K562 (cell line): ENCODE data around the gene OR2AT4. TPM values are rescaled to one million over a fixed set of nuclear protein-coding genes. Genes with fewer than 3 reads are reported as not detected.
A peak's percentile ranks its signal among the peaks of the same experiment; 100 is the strongest.

Source experiments
- CBFB ChIP-seq: sonication (generic); formaldehyde crosslinking; IDR thresholded peaks from 2 replicates; pipeline ENCODE4 v1.4.0; 2020; ENCODE audit warnings: mild to moderate bottlenecking, missing genetic modification reagents
- CBX3 ChIP-seq, 2 experiments: IDR thresholded peaks; 1 replicate in 1 of 2; 2 replicates in 1 of 2; pipeline ENCODE4 v1.6.1; 2012; ENCODE audit warnings: inconsistent platforms in 2 of 2, low read length in 2 of 2, borderline replicate concordance in 1 of 2, control low read depth in 1 of 2
- CHCHD3 ChIP-seq: fragments of 250-450 bp; sonication (Bioruptor Pico); IDR thresholded peaks from 2 replicates; pipeline ENCODE4 v2.1.2; 2022; ENCODE audit warnings: mild to moderate bottlenecking
- CXXC5 ChIP-seq: fragments of 250-450 bp; sonication (Bioruptor Pico); IDR thresholded peaks from 2 replicates; pipeline ENCODE4 v1.8.0; 2022; ENCODE audit warnings: inconsistent platforms, mild to moderate bottlenecking, moderate library complexity
- ERF ChIP-seq: fragments of 450-650 bp; formaldehyde crosslinking; IDR thresholded peaks from 2 replicates; pipeline ENCODE4 v1.4.0; 2020; ENCODE audit warnings: mild to moderate bottlenecking, mixed read lengths
- MGA ChIP-seq: fragments of 450-650 bp; IDR thresholded peaks from 2 replicates; pipeline ENCODE4 v1.6.1; 2016; ENCODE audit warnings: mild to moderate bottlenecking, moderate library complexity
- NR1H2 ChIP-seq: sonication (generic); formaldehyde crosslinking; IDR thresholded peaks from 2 replicates; pipeline ENCODE4 v1.4.0; 2020; ENCODE audit warnings: mild to moderate bottlenecking, missing genetic modification reagents
- PRMT5 ChIP-seq: sonication (generic); formaldehyde crosslinking; IDR thresholded peaks from 2 replicates; pipeline ENCODE4 v1.5.0; 2020; ENCODE audit warnings: missing genetic modification reagents
- RCOR1 ChIP-seq, 2 experiments: IDR thresholded peaks; 2 replicates each; pipeline ENCODE4 v1.6.1; 2012; ENCODE audit warnings: low read depth in 2 of 2, low read length in 2 of 2, borderline replicate concordance in 1 of 2, improper control_type of control experiment in 1 of 2
- SMARCB1 ChIP-seq: IDR thresholded peaks from 2 replicates; pipeline ENCODE4 v1.6.1; 2011; ENCODE audit warnings: improper control_type of control experiment, low read depth; ENCODE audit not compliant: insufficient read length
- SNIP1 ChIP-seq: fragments of 450-650 bp; IDR thresholded peaks from 2 replicates; pipeline ENCODE4 v1.7.1; 2017; ENCODE audit warnings: low read depth, mild to moderate bottlenecking
- STAG1 ChIP-seq: sonication (generic); formaldehyde crosslinking; IDR thresholded peaks from 2 replicates; pipeline ENCODE4 v1.5.0; 2020; ENCODE audit warnings: missing genetic modification reagents, borderline replicate concordance
- TARDBP ChIP-seq: fragments of 450-650 bp; IDR thresholded peaks from 2 replicates; pipeline ENCODE4 v1.6.1; 2016
- ZBTB8A ChIP-seq: fragments of 450-650 bp; IDR thresholded peaks from 2 replicates; pipeline ENCODE4 v1.6.1; 2018; ENCODE audit warnings: mild to moderate bottlenecking, moderate library complexity; ENCODE audit not compliant: partially characterized antibody
- polyA plus RNA-seq, 8 experiments: library from polyadenylated mRNA; depleted of rRNA in 4 of 8; stranded (reverse) in 5 of 8; unstranded in 3 of 8; fragments of >200 nt; fragmentation: Nextera tagmentation in 2 of 8; fragmentation: Illumina TruSeq in 1 of 8; extraction: Ambion mirVana in 2 of 8; extraction: Trizol in 1 of 8; gene quantifications; 2 replicates each; pipeline versions ENCODE4 v1.2.1 to v1.2.3, GENCODE V29; 2011 to 2014; ENCODE audit warnings: inconsistent platforms in 1 of 8, missing spikeins in 1 of 8
- total RNA-seq, 7 experiments: library from RNA; depleted of rRNA in 6 of 7; stranded (reverse); fragments of >200 nt in 6 of 7; fragmentation: Illumina TruSeq in 2 of 7; extraction: Trizol in 2 of 7; gene quantifications; 2 replicates each; pipeline versions ENCODE4 v1.2.1 to v1.2.3, GENCODE V29; 2011 to 2021; ENCODE audit warnings: low replicate concordance in 1 of 7
- TF ChIP-seq, protein P1 (sequence below): sonication (generic); formaldehyde crosslinking; IDR thresholded peaks from 2 replicates; pipeline ENCODE4 v1.9.0; 2022; ENCODE audit warnings: mild to moderate bottlenecking, missing genetic modification reagents

Gene OR2AT4
- total and polyA plus RNA-seq, 9 of the 15 experiments (the other 6 are each of a cell fraction or from before 2014, with no cell fraction given): 0.86 to 3.1 (median 2.0) TPM

DNA sequence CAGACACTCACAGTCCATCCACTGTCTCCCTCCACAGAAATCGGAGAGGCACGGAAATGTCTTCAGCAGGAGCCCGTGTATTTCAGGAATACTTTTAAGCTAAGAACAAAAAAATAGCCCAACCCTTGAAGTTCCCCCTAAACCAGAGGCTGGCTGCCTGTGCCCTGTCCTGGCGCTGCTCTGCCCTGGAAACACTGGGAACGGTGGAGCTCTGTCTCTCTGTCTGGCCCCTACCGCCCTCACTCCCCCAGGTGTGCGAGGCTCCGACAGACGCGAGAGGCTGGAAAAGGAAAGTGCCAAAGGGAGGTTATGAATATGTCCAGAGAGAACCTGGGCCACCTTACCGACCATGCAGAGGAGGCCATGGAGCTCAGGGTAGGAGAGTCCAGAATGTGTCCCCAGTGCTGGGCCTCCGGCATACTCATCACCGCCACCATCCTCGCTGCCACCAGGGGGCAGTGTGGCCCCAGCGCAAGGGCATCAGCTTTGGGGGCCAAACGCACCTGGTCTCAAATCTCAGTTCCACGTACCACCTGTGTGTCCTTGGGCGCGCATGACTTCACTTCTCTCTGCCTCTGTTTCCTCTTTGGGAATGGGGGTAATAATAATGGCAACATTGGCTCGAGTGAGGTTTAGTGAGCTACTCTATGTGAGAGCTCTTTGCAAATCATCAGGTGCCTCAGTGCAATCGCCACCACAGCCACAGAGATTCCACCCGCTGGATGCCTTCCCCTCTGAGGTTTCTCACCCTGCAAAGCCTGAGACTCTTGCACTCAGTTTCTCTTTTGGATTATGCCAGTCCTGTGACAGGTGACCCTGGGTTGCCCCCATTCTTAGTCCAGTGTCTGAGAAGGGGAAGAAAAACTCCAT lies 43.8 kb upstream of the OR2AT4 start (continued):
- no peak for TF ChIP-seq MGA
- TF ChIP-seq TARDBP: 0 out of 2 replicates have a peak, but pooled peaks have one; percentile 41
- TF ChIP-seq STAG1: peak; percentile 31; the same call in 1 of the 2 replicates
- TF ChIP-seq PRMT5 (CRISPR knock-in tag): no peak
- 0 out of 3 replicates have a peak, but pooled peaks of 1 of the 2 experiments have one; percentile 38 for TF ChIP-seq CBX3 (IDR thresholded peaks at IDR 0.05; ENCODE audit: borderline replicate concordance in 1 of 2, low read length in 2 of 2)
- no peak for TF ChIP-seq ERF
- TF ChIP-seq RCOR1 (IDR thresholded peaks at IDR 0.05; ENCODE audit: borderline replicate concordance in 1 of 2, low read depth in 2 of 2, low read length in 2 of 2): peak in 1 of 2 experiments; percentile 58; a peak in 1 of 4 replicates
- no peak for TF ChIP-seq SMARCB1
- TF ChIP-seq, protein P1, sequence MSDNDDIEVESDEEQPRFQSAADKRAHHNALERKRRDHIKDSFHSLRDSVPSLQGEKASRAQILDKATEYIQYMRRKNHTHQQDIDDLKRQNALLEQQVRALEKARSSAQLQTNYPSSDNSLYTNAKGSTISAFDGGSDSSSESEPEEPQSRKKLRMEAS: 0 out of 2 replicates have a peak, but pooled peaks have one; percentile 29
- TF ChIP-seq ZBTB8A: no peak
- peak; percentile 33; the same call in 1 of the 2 replicates for TF ChIP-seq CXXC5 (CRISPR knock-in tag)
- TF ChIP-seq NR1H2 (CRISPR knock-in tag): no peak
- TF ChIP-seq CHCHD3 (CRISPR knock-in tag): no peak
- peak; percentile 48; the same call in 1 of the 2 replicates for TF ChIP-seq CBFB (CRISPR knock-in tag)
- no peak for TF ChIP-seq SNIP1
